DMS53 treated with DMSO at 0.1 percent for 48 hours (cell line): Measurements from ENCODE around the gene SIX1.

Source experiments
- DNase-seq: peaks from one replicate; lab custom pipeline; 2025; ENCODE audit not compliant: unreplicated experiment; lab: John Stamatoyannopoulos, UW

SIX1 gene

DNA sequence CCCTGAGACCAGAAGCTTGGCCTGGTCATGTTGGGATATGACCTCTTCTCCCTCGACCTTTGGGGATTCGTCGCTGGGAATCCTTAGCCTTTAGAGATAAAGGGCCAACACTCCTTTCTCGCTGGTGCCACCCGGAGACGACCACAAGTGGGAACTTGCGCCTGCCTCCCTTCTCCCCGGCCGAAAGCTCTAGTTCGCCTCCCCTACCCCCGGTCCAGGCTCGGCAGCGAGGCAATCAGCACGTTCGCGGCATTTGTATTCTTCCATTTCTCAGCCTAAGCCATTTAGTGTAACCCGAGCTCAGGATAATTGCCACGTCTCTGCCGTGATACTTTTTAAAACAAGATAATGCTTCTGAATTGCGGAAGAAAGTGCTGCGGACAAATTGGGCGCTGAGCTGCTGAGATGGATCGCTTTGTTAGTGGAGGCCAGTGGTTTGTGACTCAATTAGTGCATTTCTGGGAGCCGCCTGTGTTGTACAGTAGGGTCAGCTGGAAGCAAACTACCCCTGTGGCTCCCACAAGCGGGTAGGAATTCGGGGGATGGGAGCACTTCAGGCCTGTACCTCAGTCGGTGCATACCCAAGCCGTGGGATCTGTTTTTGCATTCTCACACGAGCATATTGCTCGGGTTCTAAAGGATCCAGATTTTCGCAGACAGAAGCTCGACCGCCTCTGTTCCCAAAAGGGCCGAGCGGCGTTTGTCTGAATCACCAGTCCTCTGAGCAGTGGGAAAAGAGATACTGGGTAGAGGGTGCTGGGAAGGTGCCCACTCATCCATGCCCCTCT lies 6.8 kb upstream of the SIX1 start:
- DNase-seq = no peak

DNA sequence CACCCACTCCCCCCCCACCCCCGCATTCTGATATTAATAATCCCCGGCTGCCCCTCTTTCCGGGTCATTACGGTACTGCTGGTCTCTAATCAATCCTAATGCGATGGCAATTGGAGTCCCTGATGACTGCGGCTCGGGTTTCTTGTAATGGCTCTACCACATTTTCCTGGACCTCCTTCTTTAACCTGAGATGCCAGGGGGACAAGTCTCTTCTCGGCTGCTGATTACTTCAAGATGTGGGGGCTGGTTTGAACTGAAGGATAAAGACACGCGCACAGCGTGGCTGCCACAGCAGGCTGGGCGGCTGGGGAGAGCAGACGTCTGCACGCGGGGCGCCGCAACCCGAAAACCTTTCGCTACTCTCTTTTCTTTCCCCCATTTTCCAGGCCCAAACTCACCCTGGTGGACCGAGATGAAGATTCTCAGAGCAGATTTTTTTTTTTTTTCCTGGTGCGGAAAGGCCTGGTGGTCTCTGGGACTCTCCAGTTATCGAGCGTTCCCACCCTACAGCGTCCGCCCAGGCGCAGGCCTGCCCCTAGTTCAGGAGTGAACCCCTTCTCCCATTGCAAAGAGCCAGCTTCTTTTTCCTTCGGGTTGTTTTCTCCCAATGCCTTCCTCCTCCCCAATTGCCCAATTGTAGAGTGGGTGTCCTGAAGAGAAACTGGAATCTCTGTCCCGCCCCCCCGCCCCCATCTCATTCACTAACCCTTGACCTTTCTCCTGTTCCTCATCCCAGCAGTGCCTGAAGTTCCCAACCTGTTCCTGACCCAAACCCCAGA lies 6.0 kb upstream of the SIX1 start:
- DNase-seq = no peak

DNA sequence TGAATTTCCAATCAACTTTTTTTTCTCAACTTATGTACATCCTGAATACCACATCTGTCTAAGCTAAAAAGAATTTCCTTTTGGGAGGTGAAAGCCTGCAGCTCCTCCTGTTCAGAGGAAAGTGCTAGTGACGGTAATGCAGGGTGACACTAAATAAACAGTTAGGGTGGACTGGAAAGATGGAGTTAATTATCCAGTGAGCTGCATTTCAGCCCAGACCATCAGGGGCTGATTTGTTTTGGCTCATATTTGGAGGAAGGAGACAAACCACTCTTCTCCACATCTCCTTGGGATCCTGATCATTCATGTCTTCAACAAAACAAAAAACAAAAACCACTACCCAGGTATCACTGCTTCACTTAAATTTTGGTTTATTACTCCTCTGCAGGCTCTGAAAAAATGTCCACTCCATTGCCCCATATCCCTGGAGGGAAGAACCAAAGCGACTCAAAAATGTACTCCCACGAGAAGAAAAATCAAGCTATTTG lies 5.1 kb upstream of the SIX1 start:
- DNase-seq = no peak

DNA sequence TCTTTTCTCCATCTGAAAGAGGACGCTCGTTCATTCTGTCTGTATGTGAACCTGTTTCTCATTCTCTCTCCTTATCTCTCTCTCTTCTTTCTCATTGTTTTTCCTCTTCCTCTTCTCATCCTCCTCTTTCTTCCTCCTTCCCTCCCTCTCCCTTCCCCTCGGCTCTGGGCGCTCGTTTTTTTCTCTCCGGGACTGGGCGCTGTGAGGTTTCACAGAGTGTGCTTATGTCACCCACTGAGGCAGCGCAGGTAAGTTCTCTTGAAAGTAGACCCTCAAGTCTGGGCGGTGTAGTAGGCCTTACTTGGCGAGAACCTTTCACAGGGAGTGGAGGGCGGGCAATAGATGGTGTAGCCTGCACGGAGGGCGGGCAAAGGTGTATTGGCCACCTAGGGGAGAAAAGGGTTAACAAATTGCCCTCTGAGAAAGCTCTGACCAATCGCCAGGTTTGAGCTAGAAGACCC lies 4.5 kb upstream of the SIX1 start:
- no peak for DNase-seq

DNA sequence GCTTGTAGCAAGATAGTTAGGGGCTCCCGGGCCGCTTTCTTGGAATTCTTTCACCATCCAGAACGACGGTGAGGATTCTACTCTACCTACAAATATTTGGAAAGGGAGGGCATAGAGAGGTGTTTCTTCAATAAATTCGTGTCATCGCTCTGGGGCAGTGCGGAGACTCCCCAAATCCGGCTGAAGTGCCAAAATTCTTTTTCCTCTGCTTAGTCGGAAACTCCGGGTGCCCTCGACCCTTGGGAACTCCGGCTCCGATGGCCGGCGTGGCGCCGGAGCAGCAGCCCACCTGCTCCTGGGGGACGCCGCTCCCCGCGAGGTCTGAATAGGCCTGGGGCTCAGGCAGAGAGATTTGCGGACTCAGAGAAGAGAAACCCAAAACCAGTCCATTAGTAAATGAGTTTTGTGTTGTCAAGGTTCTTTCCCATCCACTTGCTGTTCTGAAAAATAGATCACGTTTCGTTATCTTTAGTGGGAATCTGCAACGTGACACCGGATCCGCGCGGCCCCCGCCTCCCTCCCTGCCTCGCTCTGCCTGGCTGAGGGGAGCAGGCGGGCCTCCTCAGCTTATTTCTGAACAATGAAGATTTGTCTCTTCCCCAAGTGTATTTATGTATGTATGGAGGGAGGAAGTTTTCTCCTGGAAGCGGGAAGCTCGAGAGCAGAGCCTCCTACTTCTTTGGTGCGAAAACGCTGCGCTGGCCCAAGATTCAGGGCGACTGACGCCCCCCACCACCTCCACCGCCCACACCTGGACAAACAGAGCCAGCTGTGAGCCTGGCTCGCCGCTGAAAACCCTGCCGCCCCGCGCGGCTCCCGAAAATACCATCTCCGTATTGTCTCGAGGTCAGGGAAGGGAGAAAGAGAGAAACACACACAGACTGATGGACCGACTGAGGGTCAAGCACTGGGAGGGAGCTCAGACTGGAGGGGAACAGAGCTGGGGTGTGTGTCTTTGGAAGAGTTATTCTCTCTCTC lies 3.7 kb upstream of the SIX1 start:
- DNase-seq = no peak

DNA sequence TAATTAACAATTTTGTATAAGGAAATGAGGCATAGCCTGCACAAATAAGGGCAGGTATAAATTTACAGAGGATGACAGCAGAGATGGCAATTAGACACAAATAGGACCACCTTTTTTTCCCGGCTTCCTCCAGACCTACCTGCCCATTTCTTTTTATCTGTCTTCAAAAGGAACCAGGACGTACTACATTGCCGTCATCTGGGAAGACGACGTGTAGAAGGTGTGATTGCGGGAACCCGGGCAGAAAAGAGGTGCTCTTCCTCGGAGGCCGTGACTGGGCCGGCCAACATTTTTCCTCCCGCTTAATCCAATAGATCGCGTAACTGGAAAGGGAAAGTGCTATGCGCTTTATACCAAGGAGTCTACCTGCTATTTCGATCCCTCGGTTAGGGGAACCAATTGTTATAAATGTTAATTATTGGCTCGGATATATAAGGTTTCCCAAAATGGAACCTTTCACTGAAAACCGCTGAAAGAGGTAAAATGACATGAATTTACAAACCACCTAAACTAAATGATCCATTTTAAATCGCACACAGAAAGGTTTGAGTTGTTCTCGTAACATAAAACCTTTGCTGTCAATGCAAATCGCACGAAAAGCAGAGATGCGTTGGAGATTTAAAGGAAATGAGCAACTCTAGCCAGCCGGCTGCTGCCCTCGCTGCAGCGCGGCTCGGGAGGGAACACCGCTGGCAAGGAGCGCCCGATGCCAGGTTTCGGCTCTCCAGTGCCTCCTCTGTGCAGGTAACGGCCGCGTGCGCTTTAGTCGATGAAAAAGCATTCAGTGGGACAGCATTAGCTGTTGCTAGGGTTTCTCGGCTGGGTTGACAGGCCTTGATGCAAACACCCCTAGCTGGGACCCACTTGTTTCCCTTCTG lies 2.8 kb upstream of the SIX1 start:
- no peak for DNase-seq

DNA sequence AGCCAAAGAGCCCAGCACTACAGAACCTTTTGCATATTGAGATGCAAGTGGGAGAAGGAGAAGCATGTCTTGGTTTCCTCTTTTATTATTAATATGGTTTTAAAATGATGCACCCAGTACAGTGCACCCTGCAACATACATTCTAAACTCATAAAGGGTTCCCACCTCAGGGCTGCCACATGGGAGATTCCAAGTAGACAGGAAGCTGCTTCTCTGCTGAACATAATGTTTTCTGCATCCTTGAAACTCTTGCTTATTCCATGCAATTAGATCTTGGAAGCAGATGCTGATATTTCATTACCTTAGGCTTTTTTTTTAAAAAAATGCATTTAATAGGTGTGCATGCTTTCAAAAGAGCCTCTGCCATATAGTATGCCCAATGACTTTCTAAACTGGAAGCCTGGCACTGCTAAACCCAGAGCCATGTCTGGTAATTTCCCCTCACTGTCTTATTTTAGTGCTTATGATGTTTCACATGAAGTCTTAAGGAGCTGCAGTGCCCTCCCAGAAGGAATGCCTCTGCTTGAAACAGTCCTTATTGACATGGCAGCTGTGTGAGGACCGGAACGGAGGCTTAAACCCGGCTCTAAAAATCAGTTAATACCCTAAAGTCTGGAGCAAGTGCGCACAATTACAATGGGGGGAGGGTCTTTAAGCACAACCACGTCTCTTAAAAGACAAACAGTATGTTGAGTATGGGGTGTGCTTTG lies 2.0 kb upstream of the SIX1 start:
- no peak for DNase-seq

DNA sequence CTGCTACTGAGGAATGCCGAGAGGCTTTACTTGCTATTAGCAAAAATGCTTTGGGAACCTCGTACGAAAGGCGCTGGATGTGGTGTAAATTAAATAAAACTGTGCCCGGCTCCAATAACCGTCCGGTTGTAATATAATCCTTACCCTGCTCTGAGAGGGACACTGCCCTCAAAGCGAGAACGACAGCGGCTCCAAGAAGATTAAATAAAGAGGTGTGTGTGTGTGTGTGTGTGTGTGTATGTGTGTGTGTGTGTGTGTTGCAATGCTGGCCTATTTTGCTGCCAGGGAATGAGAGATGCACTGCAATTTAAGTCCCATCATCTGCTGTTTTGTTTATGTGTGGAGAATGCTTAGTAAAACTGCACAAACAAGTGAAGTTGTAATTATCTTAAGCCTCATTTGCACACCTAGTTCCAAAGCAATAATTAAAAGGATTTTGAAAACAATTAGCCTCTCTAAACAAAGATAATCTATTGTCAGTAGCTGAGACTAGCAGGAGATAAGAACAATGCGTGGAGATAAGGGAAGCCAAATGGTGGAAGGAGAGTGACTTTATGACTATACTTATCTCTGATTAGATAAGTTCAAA lies 1.2 kb upstream of the SIX1 start:
- DNase-seq = no peak

DNA sequence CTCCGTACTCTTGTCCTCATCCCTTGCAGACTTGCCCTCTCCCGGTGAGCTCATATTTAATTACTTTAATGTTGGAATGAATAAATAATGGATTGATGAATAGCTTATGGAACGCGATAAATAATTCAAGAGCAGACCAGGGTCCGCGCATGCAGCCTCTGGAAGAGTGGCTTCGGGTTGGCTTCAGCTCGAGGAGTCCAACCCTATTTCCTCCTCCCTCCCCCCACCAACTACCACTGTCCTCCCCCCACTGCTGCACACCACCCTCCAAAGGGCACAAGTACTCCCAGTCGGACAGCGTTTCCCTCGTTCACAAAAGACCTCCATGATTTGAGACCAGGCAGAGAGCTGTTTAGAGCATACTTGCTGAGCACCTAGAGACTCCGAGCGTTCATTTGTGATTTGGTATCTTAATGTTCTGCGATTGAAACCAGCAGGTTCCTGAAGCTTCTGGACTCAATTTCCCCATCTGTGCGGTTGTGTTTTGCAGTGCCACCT lies 647 bp upstream of the SIX1 start:
- no peak for DNase-seq

DNA sequence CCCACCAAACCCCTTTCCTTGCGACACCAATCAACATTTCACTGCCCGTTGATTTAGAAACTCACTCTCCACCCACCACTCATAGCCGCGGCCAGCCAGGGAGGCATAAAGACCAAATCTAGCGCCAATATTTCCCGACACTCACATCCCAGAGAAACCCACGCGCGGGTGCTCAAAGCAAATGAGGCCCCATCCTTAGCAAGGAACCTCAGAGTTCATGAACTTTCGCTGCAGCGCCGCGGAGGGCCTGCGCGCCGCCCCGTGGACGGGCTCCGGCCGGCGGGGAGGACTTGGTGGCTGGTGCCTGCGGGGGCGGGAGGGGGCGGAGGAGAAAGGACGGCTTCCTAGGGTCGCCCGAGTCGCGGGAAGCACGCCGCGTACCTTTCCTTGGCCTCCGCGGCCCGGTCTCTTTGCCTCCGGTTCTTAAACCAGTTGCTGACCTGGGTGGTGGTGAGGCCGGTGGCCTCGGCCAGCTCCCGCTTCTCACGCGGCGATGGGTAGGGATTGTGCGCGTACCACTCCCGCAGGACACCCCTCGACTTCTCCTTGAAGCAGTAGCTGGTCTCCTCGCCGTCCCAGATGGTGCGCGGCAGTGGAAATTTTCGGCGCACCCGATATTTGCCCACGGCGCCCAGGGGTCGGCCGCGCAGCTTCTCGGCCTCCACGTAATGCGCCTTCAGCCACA lies 886 bp downstream of the SIX1 start:
- peak; percentile 16 for DNase-seq

DNA sequence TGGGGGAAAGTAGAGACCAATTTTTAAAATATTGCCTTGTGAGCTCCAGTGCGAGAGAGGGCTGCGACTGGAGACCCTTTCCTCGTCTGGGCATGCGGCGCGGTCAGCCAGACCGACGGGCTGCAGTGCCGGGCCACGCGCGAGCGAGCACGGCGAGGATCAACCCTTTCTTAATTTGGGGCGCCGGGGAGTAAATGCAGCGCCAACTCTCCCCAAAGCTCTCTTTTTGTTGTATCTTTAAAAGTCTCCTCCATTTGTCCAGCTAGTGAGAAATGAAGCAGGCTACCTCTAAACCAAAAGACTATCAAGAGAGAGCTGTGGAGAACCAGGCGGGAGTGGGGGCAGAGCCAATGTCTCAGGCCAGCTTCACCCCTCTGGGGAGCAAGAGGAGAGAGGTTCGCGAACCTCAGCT lies 1.4 kb downstream of the SIX1 start:
- DNase-seq = no peak

DNA sequence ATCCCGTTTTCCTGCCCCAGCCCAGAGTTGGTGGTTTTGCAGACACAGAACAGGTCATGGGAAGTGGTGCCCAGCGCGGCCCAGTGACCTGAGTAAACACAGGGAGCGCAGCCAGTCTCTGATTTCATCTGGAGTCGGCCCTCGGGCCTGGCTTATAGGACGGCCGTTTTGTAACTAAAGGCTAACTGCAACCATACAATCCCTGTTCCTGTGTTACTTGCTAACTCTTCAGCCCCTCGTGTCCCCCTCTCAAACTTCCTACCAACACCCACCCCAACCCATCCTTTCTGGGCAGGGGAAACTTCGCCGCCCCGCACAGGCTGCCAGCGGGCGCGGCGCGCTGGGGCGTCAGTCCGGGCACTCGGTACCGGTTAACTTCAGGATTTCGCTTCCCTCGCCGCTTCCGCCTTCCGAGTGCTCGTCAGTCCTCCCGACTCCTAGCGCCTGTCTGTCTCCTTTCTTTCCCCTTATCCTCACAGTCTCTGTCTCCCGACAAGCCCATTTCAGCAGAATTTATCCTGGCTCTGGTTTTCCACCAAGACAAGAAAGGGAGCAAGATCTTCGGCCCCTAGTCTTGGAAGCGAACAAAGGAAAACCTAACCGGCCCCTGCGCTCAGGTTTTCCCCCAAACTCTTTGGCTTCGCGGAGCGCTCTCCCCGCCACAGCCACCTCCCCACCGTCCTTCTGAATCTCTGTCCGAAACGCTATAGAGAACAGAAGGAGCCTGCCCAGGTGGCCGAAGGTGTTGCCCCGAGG lies 2.0 kb downstream of the SIX1 start:
- peak; percentile 48 for DNase-seq

DNA sequence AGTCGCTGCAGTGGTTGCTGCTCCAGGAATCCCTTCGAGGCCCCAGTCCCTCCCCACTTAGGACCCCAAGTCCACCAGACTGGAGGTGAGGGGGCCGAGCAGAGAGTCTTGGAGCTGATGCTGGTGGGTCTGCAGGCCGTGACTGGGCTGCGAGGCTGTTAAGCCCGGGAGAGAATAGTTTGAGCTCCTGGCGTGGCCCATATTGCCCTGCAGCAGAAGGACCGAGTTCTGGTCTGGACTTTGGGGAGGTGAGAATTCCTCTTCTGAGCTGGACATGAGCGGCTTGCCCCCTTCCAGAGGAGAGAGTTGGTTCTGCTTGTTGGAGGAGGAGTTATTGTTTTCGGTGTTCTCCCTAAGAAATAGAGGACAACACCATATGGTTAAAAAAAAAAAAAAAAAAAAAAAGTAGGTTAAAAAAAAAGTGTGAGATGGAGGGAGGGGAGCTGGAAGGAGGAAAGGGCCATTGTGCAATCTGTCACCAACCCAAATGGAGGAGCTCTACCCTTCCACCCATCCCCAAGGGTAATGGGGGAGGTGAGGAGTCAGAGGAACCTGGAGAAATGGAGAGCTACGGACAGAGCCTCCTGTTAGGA lies 3.0 kb downstream of the SIX1 start:
- no peak for DNase-seq

DNA sequence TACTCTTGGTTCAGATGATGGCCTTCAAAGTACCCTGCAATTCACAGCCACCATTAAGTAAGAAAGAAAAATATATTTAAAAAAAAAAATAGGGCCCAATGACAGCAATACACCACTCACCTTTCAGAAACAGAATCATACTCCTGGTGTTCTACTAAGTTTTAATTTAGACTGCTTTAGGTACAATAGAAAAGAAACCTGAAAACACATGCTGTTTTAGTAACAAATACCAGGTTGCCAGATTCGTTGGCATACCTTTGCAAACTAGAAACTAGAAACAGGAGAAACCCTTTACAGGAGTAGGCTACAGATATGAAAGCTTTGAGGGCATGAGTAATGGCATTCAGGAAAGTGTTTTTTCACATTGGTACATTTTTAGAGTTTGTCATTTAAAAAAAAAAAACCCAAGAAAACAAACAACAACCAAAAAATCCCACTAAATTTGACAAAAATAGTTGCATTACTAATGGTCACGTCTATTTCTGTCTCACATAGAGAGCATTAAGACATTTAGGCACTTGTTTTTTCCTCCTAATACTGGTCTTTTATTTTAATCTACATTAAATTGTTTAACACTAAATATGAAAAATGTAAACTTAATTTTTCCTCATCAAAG lies 4.0 kb downstream of the SIX1 start:
- no peak for DNase-seq

DNA sequence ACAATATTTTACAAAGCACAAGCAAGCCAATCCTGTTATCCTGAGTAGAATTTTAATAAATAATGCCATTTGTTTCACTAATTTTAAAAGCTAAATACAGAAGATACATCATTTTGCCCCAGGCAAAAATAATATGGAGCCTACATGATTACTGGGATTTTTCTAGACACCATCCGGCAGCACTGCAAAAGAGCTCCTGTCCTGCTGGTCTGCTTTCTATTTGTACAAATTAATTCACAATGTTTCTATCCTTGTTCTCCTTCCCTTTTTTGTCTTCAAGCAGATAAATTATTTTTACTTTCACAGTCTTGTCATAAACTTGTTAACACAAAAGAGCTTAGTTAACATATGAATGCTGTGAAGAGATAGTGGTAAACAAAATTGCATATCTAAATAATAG lies 4.6 kb downstream of the SIX1 start:
- DNase-seq = no peak

DNA sequence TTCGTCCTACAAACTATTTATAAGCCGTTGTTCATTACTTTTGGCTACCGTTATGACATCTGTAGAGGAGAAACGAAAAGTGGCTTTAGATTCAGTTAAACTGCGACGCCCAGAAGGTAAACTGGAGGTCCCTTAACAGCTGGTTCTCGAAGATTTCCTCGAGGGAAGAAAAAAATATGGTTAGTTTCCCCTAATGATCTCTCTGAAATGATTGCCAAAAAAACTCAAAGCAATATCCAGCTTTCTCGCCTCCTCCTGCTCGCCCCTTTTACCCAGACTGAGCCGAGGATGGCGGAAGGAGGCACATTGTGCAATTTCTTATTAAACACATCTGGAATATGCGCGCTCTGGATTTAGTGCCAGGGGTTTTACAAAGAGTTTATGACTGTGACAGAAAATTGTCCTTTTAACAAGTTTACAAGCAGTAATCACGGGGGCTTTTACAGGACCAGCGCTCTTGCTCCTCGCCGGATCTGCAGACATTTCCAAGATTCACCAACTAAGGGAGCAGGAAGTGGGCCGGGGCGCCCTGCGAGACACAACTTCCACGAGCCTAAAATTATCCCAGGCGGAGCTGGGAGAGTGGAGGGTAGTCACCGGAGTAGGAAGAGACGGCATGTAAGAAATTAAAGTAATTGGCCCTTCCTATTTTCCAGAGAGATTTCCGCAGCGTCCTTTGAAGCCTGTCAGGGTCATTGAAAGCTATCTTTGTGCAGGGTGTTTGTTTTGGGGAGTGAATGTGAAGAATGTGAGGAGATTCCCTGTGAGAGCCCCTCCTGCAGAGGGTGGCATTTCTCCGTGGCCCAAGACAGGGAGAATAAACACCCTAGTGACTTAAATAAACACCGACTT lies 5.6 kb downstream of the SIX1 start:
- DNase-seq = no peak
